Neural progenitor cell (in vitro differentiated cells): ENCODE data around the gene HSF4. TPM values are rescaled to one million over a fixed set of nuclear protein-coding genes. Genes with fewer than 3 reads are reported as not detected.

Source experiments
- DNase-seq: peaks from one replicate; pipeline ENCODE4 v3.0.0-alpha.2; 2016; ENCODE audit warnings: low spot score
- H2AFZ ChIP-seq: fragments of 200-600 bp; sonication (generic); replicated peaks from 2 replicates; pipeline ENCODE4 v1.6.1; 2016; ENCODE audit warnings: antibody characterized with exemption
- H3F3A ChIP-seq: fragments of 200-600 bp; sonication (generic); 2 replicates; pipeline ENCODE4 v1.6.1; 2016; ENCODE audit warnings: antibody characterized with exemption, low read depth
- H3K27ac ChIP-seq: fragments of 200-600 bp; sonication (generic); 2 replicates; pipeline ENCODE4 v1.5.1; 2016; ENCODE audit warnings: mild to moderate bottlenecking
- H3K27me3 ChIP-seq: fragments of 200-600 bp; sonication (generic); 2 replicates; pipeline ENCODE4 v1.6.1; 2016; ENCODE audit warnings: mild to moderate bottlenecking, moderate library complexity
- H3K36me3 ChIP-seq: fragments of 200-600 bp; sonication (generic); 2 replicates; pipeline ENCODE4 v1.5.1; 2016
- H3K4me1 ChIP-seq: fragments of 200-600 bp; sonication (generic); 2 replicates; pipeline ENCODE4 v1.6.1; 2016; ENCODE audit warnings: mixed run types
- H3K4me2 ChIP-seq: fragments of 200-600 bp; sonication (generic); 2 replicates; pipeline ENCODE4 v1.6.1; 2016
- H3K4me3 ChIP-seq: fragments of 200-600 bp; sonication (generic); 2 replicates; pipeline ENCODE4 v1.5.1; 2016
- H3K79me2 ChIP-seq: fragments of 200-600 bp; sonication (generic); 2 replicates; pipeline ENCODE4 v1.6.1; 2016; ENCODE audit warnings: low read depth
- H3K9ac ChIP-seq: fragments of 200-600 bp; sonication (generic); 2 replicates; pipeline ENCODE4 v1.6.1; 2016
- H3K9me3 ChIP-seq: fragments of 200-600 bp; sonication (generic); 2 replicates; pipeline ENCODE4 v1.5.1; 2016; ENCODE audit warnings: low read depth
- H4K20me1 ChIP-seq: fragments of 200-600 bp; sonication (generic); 2 replicates; pipeline ENCODE4 v1.6.1; 2016; ENCODE audit warnings: low read depth
- H3K27ac Mint-ChIP-seq: 3 replicates; pipeline ENCODE4 v1.8.0; 2021; ENCODE audit warnings: mixed read lengths
- H3K27me3 Mint-ChIP-seq: 2 replicates; pipeline ENCODE4 v1.8.0; 2022; ENCODE audit warnings: low read depth, mild to moderate bottlenecking, inconsistent platforms, moderate library complexity, mixed read lengths; ENCODE audit not compliant: insufficient read depth
- H3K36me3 Mint-ChIP-seq: 3 replicates; pipeline ENCODE4 v1.8.0; 2021; ENCODE audit warnings: mixed read lengths
- H3K4me1 Mint-ChIP-seq: 3 replicates; pipeline ENCODE4 v1.8.0; 2021; ENCODE audit warnings: mixed read lengths
- H3K4me3 Mint-ChIP-seq: 3 replicates; pipeline ENCODE4 v1.8.0; 2021; ENCODE audit warnings: mild to moderate bottlenecking, moderate library complexity, mixed read lengths
- H3K9me3 Mint-ChIP-seq: 3 replicates; pipeline ENCODE4 v1.8.0; 2020; ENCODE audit warnings: mixed read lengths
- EZH2 ChIP-seq: fragments of 200-600 bp; sonication (generic); IDR thresholded peaks from 2 replicates; pipeline ENCODE4 v1.6.1; 2017; ENCODE audit warnings: antibody characterized with exemption, mild to moderate bottlenecking, moderate library complexity
- EZH2phosphoT487 ChIP-seq: fragments of 200-600 bp; sonication (generic); IDR thresholded peaks from 2 replicates; pipeline ENCODE4 v1.6.1; 2017; ENCODE audit warnings: antibody characterized with exemption
- total RNA-seq: library from RNA; depleted of rRNA; stranded (reverse); fragments of >200 nt; gene quantifications from 2 replicates; pipeline ENCODE4 v1.2.3, GENCODE V29; 2015; ENCODE audit warnings: low replicate concordance
- TF ChIP-seq, protein P1 (sequence below): fragments of 200-600 bp; sonication (generic); IDR thresholded peaks from 2 replicates; pipeline ENCODE4 v1.5.1; 2017; ENCODE audit warnings: antibody characterized with exemption, mild to moderate bottlenecking

HSF4 gene
- total RNA-seq, result 1.0 TPM in 1 of 2 replicates, not detected in the other

DNA sequence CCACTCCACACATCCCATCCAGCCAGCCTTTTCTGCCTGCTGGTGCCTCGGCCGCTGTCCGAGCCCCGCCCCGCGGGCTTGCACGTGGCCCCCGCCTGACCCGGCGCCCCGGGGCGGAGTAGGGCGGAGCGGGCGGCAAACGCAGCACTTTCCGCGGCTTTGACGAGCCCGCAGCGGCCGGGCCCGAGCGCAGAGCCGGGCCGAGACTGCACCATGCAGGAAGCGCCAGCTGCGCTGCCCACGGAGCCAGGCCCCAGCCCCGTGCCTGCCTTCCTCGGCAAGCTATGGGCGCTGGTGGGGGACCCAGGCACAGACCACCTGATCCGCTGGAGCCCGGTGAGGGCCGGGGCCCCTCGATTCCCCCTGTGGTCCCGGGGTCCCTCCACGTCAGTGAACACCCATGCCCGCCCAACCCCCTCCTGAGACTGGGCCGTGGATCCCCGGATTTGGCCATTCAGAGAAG lies at the start of gene HSF4:
Gene HSF4, plus strand, starts transcription at position 147 of the 463 bp plus-strand sequence. Its CDS starts 67 bp downstream, at position 214.
- H3F3A ChIP-seq, result peaks cover 24% of the 10 kb centered on the region
- H3K27ac Mint-ChIP-seq, result no peak within 1 kb of the TSS
- no peaks in the 10 kb centered on the region for H3K9me3 Mint-ChIP-seq
- H3K4me3 Mint-ChIP-seq, result peak within 1 kb of the TSS; percentile 69
- no peak within 1 kb of the TSS for H3K9ac ChIP-seq
- H3K27ac ChIP-seq, result no peak within 1 kb of the TSS
- H3K4me1 Mint-ChIP-seq, result peaks cover 3% of the 10 kb centered on the region
- no peaks in the 10 kb centered on the region for H3K4me1 ChIP-seq
- H3K4me2 ChIP-seq, result peak within 1 kb of the TSS; percentile 84
- no peaks in the 10 kb centered on the region for H3K9me3 ChIP-seq
- no peaks in the 10 kb centered on the region for H3K36me3 ChIP-seq
- peaks cover 77% of the 10 kb centered on the region for H3K27me3 Mint-ChIP-seq
- H4K20me1 ChIP-seq, result peaks cover 47% of the 10 kb centered on the region
- H2AFZ ChIP-seq, result peak within 1 kb of the TSS; percentile 87
- no peaks in the 10 kb centered on the region for H3K36me3 Mint-ChIP-seq
- peak; percentile 56 for DNase-seq
- peaks cover 100% of the 10 kb centered on the region for H3K27me3 ChIP-seq
- peak within 1 kb of the TSS; percentile 47 for H3K4me3 ChIP-seq
- TF ChIP-seq EZH2, result no peak
- TF ChIP-seq, protein P1, sequence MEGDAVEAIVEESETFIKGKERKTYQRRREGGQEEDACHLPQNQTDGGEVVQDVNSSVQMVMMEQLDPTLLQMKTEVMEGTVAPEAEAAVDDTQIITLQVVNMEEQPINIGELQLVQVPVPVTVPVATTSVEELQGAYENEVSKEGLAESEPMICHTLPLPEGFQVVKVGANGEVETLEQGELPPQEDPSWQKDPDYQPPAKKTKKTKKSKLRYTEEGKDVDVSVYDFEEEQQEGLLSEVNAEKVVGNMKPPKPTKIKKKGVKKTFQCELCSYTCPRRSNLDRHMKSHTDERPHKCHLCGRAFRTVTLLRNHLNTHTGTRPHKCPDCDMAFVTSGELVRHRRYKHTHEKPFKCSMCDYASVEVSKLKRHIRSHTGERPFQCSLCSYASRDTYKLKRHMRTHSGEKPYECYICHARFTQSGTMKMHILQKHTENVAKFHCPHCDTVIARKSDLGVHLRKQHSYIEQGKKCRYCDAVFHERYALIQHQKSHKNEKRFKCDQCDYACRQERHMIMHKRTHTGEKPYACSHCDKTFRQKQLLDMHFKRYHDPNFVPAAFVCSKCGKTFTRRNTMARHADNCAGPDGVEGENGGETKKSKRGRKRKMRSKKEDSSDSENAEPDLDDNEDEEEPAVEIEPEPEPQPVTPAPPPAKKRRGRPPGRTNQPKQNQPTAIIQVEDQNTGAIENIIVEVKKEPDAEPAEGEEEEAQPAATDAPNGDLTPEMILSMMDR, result no peak
- no peaks in the 10 kb centered on the region for H3K79me2 ChIP-seq

- Histone ChIP-seq H3K4me2 (no peak overlapping the region), H3K9me3 (no peaks in the 10 kb centered on the region), H3K4me3 (no peak overlapping the region), H3K27me3 (no peaks in the 10 kb centered on the region), H3F3A (no peaks in the 10 kb centered on the region), H4K20me1 (peaks cover 15% of the 10 kb centered on the region), H3K9ac (no peak overlapping the region), H3K36me3 (no peaks in the 10 kb centered on the region), H3K27ac (no peak overlapping the region), H2AFZ (no peak overlapping the region), H3K4me1 (peaks cover 6% of the 10 kb centered on the region), H3K79me2 (peaks cover 67% of the 10 kb centered on the region)
- TF ChIP-seq, protein P1, result no peak
- no peak for TF ChIP-seq EZH2phosphoT487
- H3K36me3 Mint-ChIP-seq, result peaks cover 2% of the 10 kb centered on the region
- no peak overlapping the region for H3K27ac Mint-ChIP-seq
- peaks cover 10% of the 10 kb centered on the region for H3K4me1 Mint-ChIP-seq
- H3K4me3 Mint-ChIP-seq, result no peak overlapping the region
- DNase-seq, result no peak
- H3K27me3 Mint-ChIP-seq, result peaks cover 2% of the 10 kb centered on the region
- no peaks in the 10 kb centered on the region for H3K9me3 Mint-ChIP-seq
Measured at GRCh38 chr16:67114793-67115192, 49.8 kb upstream of the HSF4 start.

DNA sequence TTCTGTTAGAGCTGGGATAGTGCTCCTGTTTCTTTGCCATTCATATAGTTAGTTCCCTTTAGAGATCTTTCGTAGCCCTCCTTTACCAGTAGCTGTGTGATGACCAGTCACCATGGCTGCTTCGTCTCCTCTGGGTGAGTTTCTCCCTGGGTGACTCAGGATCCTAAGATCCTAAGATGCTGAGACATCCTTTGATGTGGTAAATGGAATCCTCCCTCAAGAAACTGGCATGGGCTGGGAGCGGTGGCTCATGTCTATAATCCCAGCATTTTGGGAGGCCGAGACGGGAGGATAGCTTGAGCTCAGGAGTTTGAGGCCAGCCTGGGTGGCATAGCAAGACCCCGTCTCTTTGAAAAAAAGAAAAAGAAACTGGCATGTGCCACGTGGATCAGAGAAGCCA lies 48.9 kb upstream of the HSF4 start:
- no peak overlapping the region for H3K4me2 ChIP-seq
- no peaks in the 10 kb centered on the region for H3K27me3 ChIP-seq
- peaks cover 59% of the 10 kb centered on the region for H3K79me2 ChIP-seq
- Mint-ChIP-seq H3K4me1 (peaks cover 7% of the 10 kb centered on the region), H3K36me3 (peaks cover 4% of the 10 kb centered on the region), H3K27ac (no peak overlapping the region), H3K9me3 (no peaks in the 10 kb centered on the region), H3K27me3 (no peaks in the 10 kb centered on the region), H3K4me3 (no peak overlapping the region)
- H3F3A ChIP-seq, result no peaks in the 10 kb centered on the region
- no peak overlapping the region for H3K4me3 ChIP-seq
- no peaks in the 10 kb centered on the region for H3K36me3 ChIP-seq
- DNase-seq, result no peak
- no peaks in the 10 kb centered on the region for H3K9me3 ChIP-seq
- peaks cover 5% of the 10 kb centered on the region for H3K4me1 ChIP-seq
- no peak overlapping the region for H3K27ac ChIP-seq
- H2AFZ ChIP-seq, result no peak overlapping the region
- H3K9ac ChIP-seq, result no peak overlapping the region
- H4K20me1 ChIP-seq, result peaks cover 15% of the 10 kb centered on the region
- TF ChIP-seq EZH2 (no peak), EZH2phosphoT487 (no peak)
- TF ChIP-seq, protein P1, result no peak
